Embryonic facial prominence (tissue), 1 donor: ENCODE measurements around the gene ZNF853.
"Not testable (repeated sequence)": the region's sequence is repeated elsewhere in the genome, so short reads cannot be mapped to it uniquely, and the experiment has no call there.

ENCODE experiments used
- DNase-seq: peaks from one replicate; pipeline ENCODE4 v3.0.0-alpha.2; 2016; ENCODE audit errors: extremely low spot score

ZNF853 gene

DNA sequence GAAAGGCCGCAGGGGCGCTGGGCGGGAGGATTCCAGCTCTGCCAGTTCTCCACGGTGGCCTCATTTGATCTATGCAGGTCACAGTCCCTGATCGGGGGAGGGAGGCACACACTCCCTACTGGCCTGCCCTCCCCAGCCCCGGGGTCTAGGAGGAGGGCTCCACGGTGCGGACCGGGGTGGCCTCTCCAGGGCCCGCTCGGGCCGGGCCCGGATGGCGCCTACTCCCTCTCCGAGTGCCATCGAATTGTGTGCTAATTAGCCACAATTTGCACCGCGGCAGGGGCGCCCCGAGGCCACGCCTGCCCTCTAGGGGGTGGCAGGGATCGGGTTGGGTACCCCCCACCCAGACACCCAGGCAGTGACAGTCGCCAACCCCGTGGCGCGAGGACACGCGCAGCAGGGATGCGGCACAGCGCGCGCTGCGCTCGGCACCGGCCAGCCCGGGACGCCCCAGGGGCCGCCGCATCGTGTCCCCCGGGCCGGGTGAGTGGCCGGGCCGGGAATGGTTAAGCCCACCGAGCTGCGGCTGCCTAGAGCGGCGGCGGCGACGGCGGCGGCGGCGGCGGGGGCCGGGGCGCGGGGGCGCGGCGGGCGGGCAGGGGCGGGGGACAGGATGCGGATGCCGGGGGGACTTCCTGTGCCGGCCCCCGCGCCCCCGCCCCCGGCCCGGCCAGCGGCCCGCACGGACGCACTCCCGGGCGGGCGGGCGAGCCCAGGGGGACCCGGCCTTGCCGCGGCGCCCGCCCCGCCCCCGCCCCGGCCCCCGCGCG lies at the start of gene ZNF853:
TSS of gene ZNF853 (plus strand) at position 658 of the 770 bp plus-strand sequence. CDS start 565 bp downstream, outside the sequence.
- DNase-seq: no peak

DNA sequence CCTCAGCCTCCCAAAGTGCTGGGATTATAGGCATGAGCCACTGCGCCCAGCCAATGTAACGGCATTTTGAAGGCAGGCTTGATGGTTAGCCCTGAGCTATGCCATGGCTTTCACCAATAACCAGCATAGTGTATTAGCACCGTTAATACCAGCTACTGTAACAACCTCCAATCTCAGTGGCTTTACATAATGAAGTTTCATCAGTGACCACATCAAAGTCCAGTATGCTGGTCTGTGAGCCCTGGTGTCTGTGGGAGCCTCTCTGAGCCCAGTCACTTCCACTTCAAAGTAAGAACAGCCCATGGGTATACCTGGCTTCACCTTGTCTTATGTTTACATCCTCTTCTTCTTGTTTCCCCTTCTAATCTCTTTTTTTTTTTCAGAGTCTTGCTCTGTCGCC lies 49.8 kb upstream of the ZNF853 start:
- DNase-seq: no peak

DNA sequence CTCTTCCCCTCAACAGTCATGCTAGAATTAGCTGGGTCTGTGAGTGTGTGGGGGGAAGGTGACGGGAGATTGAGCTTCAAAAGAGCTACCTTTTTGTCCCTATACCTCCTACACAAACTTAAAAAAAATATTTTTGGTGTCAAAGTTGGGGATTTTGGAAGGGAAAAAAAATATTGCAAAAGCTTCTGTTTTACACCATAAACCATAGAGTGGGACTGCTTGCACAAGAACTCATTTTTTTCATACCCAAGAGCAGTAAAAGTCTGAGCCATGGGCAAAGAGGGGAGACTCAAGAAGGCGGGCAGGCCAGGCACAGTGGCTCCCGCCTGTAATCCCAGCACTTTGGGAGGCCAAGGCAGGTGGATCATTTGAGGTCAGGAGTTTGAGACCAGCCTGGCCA lies 47.5 kb upstream of the ZNF853 start:
- DNase-seq: no peak

- DNase-seq: no peak
Observed at GRCh38 chr7:6571160-6571779, 44.1 kb upstream of the ZNF853 start.

- no peak for DNase-seq
Observed at GRCh38 chr7:6575281-6576023, 40.0 kb upstream of the ZNF853 start.

GRCh38 chr7:6576024-6576866 lies 39.2 kb upstream of the ZNF853 start:
- no peak for DNase-seq

DNA sequence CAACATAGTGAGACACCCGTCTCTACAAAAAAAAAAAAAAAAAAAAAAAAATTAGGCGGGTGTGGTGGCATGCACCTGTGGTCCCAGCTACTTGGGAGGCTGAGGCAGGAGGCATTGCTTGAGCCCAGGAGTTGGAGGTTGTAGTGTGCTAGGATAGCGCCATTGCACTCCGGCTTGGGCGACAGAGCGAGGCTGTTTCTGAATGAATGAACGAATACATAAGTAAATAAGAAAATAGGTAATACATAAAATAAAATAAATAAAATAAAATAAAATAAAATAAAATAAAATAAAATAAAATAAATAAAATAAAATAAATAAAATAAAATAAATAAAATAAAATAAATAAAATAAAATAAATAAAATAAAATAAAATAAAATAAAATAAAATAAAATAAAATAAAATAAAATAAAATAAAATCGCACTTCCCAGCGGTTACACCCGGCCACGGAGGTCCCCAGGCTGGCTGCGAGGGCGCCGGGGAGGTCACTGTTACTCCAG lies 38.5 kb upstream of the ZNF853 start:
- DNase-seq: not testable (repeated sequence)

- peak; percentile 59 for DNase-seq
Observed at GRCh38 chr7:6577369-6578113, 37.9 kb upstream of the ZNF853 start, which contains the start of gene ZDHHC4. Gene ZDHHC4 (plus strand): TSS chr7:6577454. CDS start chr7:6580562, 3,108 bp downstream.

DNA sequence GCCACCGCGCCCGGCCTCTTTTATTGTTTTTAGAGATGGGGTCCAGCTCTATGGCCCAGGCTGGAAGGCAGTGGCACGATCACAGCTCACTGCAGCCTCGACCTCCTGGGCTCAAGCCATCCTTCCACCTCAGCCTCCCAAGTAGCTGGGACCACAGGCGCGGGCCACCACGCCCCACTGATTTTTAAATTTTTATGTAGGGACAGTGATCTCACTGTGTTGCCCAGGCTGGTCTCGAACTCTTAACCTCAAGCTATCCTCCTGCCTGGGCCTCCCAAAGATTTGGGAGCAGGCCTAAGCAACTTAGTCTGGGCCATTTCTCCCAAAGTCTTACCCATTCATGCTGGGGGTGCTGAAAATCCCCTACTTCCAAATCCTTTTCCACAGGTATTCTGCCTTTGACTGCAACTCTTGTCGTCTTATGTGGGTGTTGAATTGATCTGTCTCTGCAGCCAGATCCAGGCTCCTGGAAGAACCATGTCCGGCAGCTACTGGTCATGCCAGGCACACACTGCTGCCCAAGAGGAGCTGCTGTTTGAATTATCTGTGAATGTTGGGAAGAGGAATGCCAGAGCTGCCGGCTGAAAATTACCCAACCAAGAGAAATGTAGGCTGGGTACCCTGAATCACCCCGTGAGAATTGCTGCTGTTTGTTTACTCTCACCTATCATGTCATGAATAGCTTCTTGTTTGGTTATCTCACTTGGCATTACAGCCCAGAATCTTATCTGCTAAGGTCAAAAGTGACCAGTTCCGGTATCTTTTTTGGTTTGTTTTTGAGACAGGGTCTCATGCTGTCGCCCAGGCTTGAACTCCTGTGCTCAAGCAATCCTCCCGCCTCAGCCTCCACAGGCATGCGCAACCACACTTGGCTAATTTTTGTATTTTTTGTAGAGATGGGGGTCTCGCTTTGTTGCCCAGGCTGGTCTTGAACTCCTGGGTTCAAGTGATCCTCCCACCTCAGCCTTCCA lies 37.0 kb upstream of the ZNF853 start:
- no peak for DNase-seq

DNA sequence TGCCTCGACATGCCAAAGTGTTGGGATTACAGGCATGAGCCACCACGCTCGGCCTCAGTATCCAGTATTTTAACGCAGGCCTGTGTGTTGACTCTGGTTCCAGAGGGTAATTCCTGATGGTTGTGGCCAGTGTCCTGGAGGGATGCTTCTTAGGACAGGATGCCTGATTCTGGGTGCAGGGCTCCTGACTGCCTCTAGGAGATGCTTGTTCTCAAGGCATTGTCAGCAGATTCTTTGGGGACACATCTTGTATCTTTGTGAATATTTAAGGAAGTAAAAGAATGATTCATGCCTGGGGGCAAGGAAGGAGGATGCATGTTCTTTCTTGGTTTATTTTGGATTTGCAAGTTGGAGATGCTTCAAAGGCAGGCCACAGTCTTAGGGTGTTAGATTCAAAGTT lies 36.0 kb upstream of the ZNF853 start:
- no peak for DNase-seq

DNA sequence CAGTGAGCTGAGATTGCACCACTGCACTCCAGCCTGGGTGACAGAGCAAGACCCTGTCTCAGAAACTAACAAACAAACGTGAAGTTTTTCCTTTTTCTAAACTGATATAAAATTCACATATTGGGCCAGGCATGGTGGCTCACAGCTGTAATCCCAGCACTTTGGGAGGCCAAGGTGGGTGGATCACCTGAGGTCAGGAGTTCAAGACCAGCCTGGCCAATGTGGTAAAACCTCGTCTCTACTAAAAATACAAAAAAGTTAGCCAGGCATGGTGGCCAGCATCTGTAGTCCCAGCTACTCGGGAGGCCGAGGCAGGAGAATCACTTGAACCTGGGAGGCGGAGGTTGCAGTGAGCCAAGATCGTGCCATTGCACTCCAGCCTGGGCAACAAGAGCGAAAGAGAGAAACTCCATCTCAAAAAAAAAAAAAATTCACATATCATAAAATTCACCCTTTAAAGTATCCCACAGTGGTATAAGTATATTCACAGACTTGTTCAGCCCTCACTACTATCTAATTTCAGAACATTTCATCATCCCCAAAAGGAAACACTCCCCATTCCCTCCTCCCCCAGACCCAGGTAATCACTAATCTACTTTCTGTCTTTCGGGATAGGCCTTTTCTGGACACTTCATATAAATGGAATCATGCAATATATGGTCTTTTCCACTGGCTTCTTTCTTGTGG lies 29.5 kb upstream of the ZNF853 start:
- not testable (repeated sequence) for DNase-seq

DNA sequence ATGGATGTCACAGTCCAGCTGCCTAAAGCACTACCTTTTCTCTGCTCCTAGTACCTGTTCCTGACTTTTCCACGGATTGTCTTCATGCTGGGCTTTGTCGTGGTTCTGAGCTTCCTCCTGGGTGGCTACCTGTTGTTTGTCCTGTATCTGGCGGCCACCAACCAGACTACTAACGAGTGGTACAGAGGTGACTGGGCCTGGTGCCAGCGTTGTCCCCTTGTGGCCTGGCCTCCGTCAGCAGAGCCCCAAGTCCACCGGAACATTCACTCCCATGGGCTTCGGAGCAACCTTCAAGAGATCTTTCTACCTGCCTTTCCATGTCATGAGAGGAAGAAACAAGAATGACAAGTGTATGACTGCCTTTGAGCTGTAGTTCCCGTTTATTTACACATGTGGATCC lies 26.8 kb upstream of the ZNF853 start:
- DNase-seq: no peak

GRCh38 chr7:6589151-6589828 lies 26.1 kb upstream of the ZNF853 start:
- DNase-seq: no peak

- peak; percentile 47 for DNase-seq
Observed at GRCh38 chr7:6589829-6590644, 25.4 kb upstream of the ZNF853 start, which contains the start of gene INTS15. Gene INTS15 (plus strand): TSS chr7:6590021. CDS start chr7:6590284, 263 bp downstream.

GRCh38 chr7:6590645-6591110 lies 24.7 kb upstream of the ZNF853 start:
- DNase-seq: no peak

DNA sequence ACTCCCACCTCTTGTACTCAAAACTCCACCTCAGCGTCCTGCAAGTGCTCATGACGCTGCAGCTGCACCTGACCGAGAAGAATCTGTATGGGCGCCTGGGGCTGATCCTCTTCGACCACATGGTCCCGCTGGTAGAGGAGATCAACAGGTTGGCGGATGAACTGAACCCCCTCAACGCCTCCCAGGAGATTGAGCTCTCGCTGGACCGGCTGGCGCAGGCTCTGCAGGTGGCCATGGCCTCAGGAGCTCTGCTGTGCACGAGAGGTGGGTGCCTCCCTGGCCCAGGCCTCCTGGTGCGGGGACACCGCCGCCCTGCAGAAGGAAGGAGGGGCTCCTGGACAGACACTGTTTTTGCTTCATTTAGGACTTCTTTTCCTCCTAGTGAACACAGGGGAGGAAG lies 15.3 kb upstream of the ZNF853 start:
- no peak for DNase-seq

GRCh38 chr7:6604458-6604857 lies 11.0 kb upstream of the ZNF853 start:
- DNase-seq: no peak
